Mucosa of descending colon (tissue), 3 donors: Measurements from ENCODE around the gene CLK3. TPM values are rescaled to one million over a fixed set of nuclear protein-coding genes. Genes with fewer than 3 reads are reported as not detected.

Experiments
- ATAC-seq: fragments of 200-7000 bp; cut with Tn5 transposase; one replicate; pipeline ENCODE4 v1.9.1; 2020; ENCODE audit warnings: mild to moderate bottlenecking, moderate library complexity
- DNase-seq, 3 donors: peaks; one replicate each; pipeline ENCODE4 v3.0.0-alpha.2; 2020
- H3K36me3 ChIP-seq: fragments of 200-600 bp; one replicate; pipeline ENCODE4 v1.8.0; 2021; ENCODE audit warnings: low read depth, mild to moderate bottlenecking
- H3K4me1 ChIP-seq: fragments of 200-600 bp; one replicate; pipeline ENCODE4 v1.8.0; 2021; ENCODE audit warnings: low read depth, mild to moderate bottlenecking
- H3K4me3 ChIP-seq: fragments of 200-600 bp; one replicate; pipeline ENCODE4 v1.8.0; 2021; ENCODE audit warnings: mild to moderate bottlenecking
- H3K9me3 ChIP-seq: fragments of 200-600 bp; one replicate; pipeline ENCODE4 v1.8.0; 2021; ENCODE audit warnings: mild to moderate bottlenecking
- intact Hi-C, 2 donors: fragments of 100-400 bp; cut with DNase I in 1 of 2; cut with micrococcal nuclease in 1 of 2; formaldehyde crosslinking; loops; one replicate each; pipeline versions ENCODE4 v1.11.0 to v1.11.1; 2022; cut with DNase I, micrococcal nuclease
- total RNA-seq, 3 donors: library from RNA; stranded (reverse); fragmentation: NEBNext Ultra II Directional in 2 of 3; extraction: Animal tissue kit (Norgen Biotek cat#: 25700) in 2 of 3; gene quantifications; one replicate each; pipeline versions ENCODE4 v1.2.1 to v1.2.4, GENCODE V29; 2021 to 2023
- TF ChIP-seq, protein P1 (sequence below): fragments of 200-600 bp; IDR thresholded peaks from one replicate; pipeline ENCODE4 v1.8.0; 2022; ENCODE audit warnings: antibody characterized with exemption, mild to moderate bottlenecking
- donor health status: DM: no; HTN: no; CAD: no; lungs with moderate emphysema.
- donor health status: DM: no; HTN: no; CAD: no.
- donor health status: DM: no; HTN: yes; CAD: no.

CLK3 gene
- total RNA-seq, 3 donors from 2014 or later = 92.7 to 120 (median 110) TPM

DNA sequence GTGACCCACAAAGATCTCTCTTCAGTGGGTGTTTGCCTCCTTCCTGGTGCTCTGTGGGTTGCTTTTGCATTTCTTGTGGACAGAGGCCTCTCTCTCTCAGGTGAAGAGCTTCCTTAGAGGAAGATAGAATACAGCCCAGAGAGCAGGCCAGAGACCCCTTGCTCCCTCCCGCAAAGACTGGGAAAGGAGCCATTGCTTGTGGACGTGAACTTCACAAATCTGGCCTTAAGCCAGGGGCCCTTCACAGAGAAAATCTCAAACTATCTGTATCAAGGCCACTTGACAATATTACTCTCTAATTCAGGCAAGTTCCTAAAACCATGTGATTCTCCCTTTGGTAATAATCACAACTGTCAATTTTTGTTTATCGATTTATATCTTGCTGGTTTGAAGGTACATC is 30.4 kb upstream of the CLK3 start:
- intact Hi-C loops = no loop called here
- H3K36me3 ChIP-seq = no peaks in the 10 kb centered on the region
- no peaks in the 10 kb centered on the region for H3K4me1 ChIP-seq
- DNase-seq (no peak), ATAC-seq (no peak)
- H3K4me3 ChIP-seq = no peak overlapping the region
- H3K9me3 ChIP-seq = no peaks in the 10 kb centered on the region
- TF ChIP-seq, protein P1, sequence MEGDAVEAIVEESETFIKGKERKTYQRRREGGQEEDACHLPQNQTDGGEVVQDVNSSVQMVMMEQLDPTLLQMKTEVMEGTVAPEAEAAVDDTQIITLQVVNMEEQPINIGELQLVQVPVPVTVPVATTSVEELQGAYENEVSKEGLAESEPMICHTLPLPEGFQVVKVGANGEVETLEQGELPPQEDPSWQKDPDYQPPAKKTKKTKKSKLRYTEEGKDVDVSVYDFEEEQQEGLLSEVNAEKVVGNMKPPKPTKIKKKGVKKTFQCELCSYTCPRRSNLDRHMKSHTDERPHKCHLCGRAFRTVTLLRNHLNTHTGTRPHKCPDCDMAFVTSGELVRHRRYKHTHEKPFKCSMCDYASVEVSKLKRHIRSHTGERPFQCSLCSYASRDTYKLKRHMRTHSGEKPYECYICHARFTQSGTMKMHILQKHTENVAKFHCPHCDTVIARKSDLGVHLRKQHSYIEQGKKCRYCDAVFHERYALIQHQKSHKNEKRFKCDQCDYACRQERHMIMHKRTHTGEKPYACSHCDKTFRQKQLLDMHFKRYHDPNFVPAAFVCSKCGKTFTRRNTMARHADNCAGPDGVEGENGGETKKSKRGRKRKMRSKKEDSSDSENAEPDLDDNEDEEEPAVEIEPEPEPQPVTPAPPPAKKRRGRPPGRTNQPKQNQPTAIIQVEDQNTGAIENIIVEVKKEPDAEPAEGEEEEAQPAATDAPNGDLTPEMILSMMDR = no peak

DNA sequence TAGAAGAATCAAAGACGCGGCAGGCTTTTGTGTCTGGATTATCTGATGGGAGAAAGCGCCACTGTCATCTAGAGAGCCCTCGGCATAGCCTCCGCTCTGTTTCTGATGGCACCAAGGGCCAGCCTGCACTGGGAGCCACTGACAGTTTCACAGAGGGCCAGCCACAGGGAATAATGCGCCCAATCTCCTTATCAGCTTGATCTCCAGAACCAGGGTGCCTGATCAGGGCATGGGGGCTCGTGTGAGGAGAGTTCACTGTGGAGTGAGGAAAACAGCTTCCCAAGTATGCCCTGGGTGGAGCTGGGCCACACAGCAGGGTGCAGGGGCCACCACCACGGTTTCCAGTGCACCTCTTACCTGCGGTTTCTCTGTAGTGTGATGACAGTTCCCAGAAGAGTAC is 29.8 kb upstream of the CLK3 start:
- H3K9me3 ChIP-seq = no peaks in the 10 kb centered on the region
- H3K4me3 ChIP-seq = no peak overlapping the region
- intact Hi-C loops = no loop called here
- H3K4me1 ChIP-seq = no peaks in the 10 kb centered on the region
- ATAC-seq = no peak
- TF ChIP-seq, protein P1 = no peak
- no peaks in the 10 kb centered on the region for H3K36me3 ChIP-seq
- DNase-seq = no peak

DNA sequence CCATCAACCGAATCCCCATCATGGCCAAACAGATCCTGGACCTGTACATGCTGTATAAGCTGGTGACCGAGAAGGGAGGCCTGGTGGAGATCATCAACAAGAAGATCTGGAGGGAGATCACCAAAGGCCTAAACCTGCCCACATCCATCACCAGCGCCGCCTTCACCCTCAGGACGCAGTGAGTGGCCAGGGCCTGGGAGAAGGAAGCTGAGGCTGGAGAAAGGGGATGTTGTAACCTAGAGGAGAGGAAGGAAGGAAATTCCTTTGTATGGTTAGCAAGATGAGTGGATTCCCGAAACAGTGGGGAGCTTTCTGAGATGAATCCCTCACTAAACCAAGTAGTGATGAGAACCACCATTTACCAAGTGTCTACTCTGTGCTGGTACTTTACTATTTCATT is 25.8 kb upstream of the CLK3 start:
- DNase-seq = no peak
- intact Hi-C loops = no loop called here
- H3K36me3 ChIP-seq = no peaks in the 10 kb centered on the region
- TF ChIP-seq, protein P1 = no peak
- H3K4me3 ChIP-seq = no peak overlapping the region
- H3K9me3 ChIP-seq = no peaks in the 10 kb centered on the region
- H3K4me1 ChIP-seq = no peaks in the 10 kb centered on the region
- ATAC-seq = no peak

DNA sequence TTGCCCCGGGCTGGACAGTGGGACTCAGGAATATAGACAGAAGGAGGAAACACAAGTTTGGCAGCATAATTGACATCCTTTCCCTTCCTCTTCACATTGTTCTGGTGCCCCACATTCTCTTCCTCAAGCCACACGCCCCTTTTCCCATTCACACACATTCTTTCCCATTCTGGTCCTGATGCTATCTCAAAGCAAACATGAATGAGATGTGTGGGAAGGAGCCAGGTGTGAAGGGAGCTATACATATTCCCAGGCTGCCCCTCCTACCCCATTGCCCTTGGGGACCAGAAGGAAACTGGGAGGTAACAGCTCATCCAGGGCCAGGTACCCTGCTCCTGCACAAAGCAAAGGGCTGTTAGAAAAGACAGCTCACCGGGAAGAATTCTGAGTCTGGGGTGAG is 23.4 kb upstream of the CLK3 start:
- no peak overlapping the region for H3K4me3 ChIP-seq
- no peaks in the 10 kb centered on the region for H3K9me3 ChIP-seq
- H3K36me3 ChIP-seq = no peaks in the 10 kb centered on the region
- DNase-seq (no peak), ATAC-seq (no peak)
- TF ChIP-seq, protein P1 = no peak
- no peaks in the 10 kb centered on the region for H3K4me1 ChIP-seq
- intact Hi-C loops = no loop called here

DNA sequence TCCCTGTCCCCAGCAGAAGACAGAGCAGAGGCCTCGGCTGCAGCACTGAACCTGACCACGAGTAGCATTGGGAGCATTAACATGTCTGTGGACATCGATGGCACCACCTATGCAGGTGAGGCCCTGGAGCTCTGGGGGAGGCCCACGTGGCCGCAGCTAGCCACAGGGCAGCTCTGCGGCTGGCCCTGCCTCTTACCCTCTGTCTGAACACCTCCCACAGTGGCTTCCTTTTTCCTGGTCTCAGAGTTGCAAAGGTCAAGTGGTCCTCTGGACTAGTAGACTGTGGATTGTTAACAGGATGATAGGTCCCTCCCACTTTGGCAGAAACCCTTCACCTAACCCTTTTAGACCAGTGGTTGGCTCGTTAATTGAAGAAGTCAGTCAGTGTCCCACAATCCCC is 22.5 kb upstream of the CLK3 start:
- TF ChIP-seq, protein P1 = no peak
- intact Hi-C loops = no loop called here
- Histone ChIP-seq H3K4me1 (peaks cover 3% of the 10 kb centered on the region), H3K36me3 (no peaks in the 10 kb centered on the region), H3K4me3 (no peak overlapping the region), H3K9me3 (no peaks in the 10 kb centered on the region)
- no peak for DNase-seq
- no peak for ATAC-seq

DNA sequence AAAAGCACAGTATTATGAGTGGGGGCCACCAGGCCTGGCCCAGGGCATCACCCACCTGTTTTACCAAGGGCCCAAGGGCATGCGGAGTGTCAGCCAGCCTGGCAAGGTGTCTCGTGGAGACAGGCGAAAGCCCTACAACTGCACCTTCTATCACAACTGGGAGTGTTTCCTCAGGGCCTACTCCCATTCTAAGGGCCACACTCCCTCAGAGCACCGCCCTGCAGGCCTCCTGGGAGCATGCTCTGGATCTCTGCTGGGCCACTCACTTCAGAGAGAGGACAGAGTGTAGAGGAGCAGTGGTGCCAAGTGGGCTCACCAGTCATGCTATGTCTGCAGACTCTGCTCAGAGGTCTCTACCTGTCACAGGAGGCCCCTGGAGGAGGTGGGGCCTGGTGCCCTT is 21.2 kb upstream of the CLK3 start:
- H3K36me3 ChIP-seq = no peaks in the 10 kb centered on the region
- peaks cover 11% of the 10 kb centered on the region for H3K4me1 ChIP-seq
- no peak overlapping the region for H3K4me3 ChIP-seq
- intact Hi-C loops = no loop called here
- no peak for DNase-seq
- ATAC-seq = no peak
- no peaks in the 10 kb centered on the region for H3K9me3 ChIP-seq
- TF ChIP-seq, protein P1 = no peak
